Body of pancreas (tissue), 4 donors: ENCODE data around the gene RHBDF1. TPM values are rescaled to one million over a fixed set of nuclear protein-coding genes. Genes with fewer than 3 reads are reported as not detected.

ENCODE experiments used
- ATAC-seq: fragments of 150-250 bp; one replicate; pipeline ENCODE4 v1.9.1; 2016
- DNase-seq, 4 donors: peaks; one replicate each; pipeline ENCODE4 v3.0.0-alpha.2; 2019
- H3K27ac ChIP-seq, 4 donors: fragments of 200-600 bp; sonication (generic); 1 replicate in 3 of 4; 2 replicates in 1 of 4; pipeline versions ENCODE4 v1.5.1 to v1.6.1; 2016 to 2019; ENCODE audit warnings: mild to moderate bottlenecking in 1 of 4, mixed read lengths in 1 of 4, moderate library complexity in 1 of 4
- H3K27me3 ChIP-seq, 2 donors: fragments of 200-600 bp; sonication (generic); one replicate each; pipeline ENCODE4 v1.6.0; 2016; ENCODE audit warnings: mild to moderate bottlenecking in 1 of 2
- H3K36me3 ChIP-seq, 2 donors: fragments of 200-600 bp; sonication (generic); replicated peaks in 1 of 2; 2 replicates each; pipeline ENCODE4 v1.5.1; 2016; ENCODE audit warnings: low read depth in 2 of 2; ENCODE audit not compliant: insufficient read depth in 1 of 2
- H3K4me1 ChIP-seq: fragments of 200-600 bp; sonication (generic); one replicate; pipeline ENCODE4 v1.6.0; 2016
- H3K4me3 ChIP-seq, 2 donors: fragments of 200-600 bp; sonication (generic); 1 replicate in 1 of 2; 2 replicates in 1 of 2; pipeline ENCODE4 v1.5.1; 2016 to 2019
- H3K9me3 ChIP-seq, 3 donors: fragments of 200-600 bp; sonication (generic); 1 replicate in 2 of 3; 2 replicates in 1 of 3; pipeline ENCODE4 v1.5.1; 2016
- POLR2A ChIP-seq, 3 donors: fragments of 450-650 bp; IDR thresholded peaks; one replicate each; pipeline ENCODE4 v1.6.1; 2016; ENCODE audit warnings: antibody characterized with exemption in 3 of 3, mild to moderate bottlenecking in 2 of 3
- WGBS, 2 donors: methylation state at CpG; one replicate each; pipeline ENCODE4 v1.1.5; 2017; 5-methylcytosine and 5-hydroxymethylcytosine counted together
- intact Hi-C: fragments of 100-400 bp; cut with DNase I; formaldehyde crosslinking; loops from one replicate; pipeline ENCODE4 v1.15.1; 2023
- total RNA-seq, 2 donors: library from RNA; depleted of rRNA; stranded (reverse); fragments of >200 nt; gene quantifications; one replicate each; pipeline ENCODE4 v1.1.0, GENCODE V29; 2016
- TF ChIP-seq, protein P1 (sequence below), 7 experiments: fragments of 450-650 bp in 4 of 7; fragments of 200-600 bp in 3 of 7; sonication (generic) in 3 of 7; IDR thresholded peaks; one replicate each; pipeline ENCODE4 v1.5.1; 2016 to 2019; ENCODE audit warnings: antibody characterized with exemption in 7 of 7

Gene RHBDF1
- total RNA-seq, 2 donors from 2014 or later: 16.3 to 27.7 TPM

GRCh38 chr16:118857-119256 is 46.4 kb upstream of the RHBDF1 start:
- Histone ChIP-seq H3K27ac (no peak overlapping the region), H3K36me3 (no peaks in the 10 kb centered on the region), H3K27me3 (no peaks in the 10 kb centered on the region), H3K4me1 (no peaks in the 10 kb centered on the region), H3K4me3 (no peak overlapping the region), H3K9me3 (no peaks in the 10 kb centered on the region)
- DNase-seq (no peak), ATAC-seq (no peak)
- intact Hi-C loops: no loop called here
- 100% methylated on average over 1 to 2 of the region's 2 CpGs for WGBS, 2 donors
- TF ChIP-seq, protein P1, sequence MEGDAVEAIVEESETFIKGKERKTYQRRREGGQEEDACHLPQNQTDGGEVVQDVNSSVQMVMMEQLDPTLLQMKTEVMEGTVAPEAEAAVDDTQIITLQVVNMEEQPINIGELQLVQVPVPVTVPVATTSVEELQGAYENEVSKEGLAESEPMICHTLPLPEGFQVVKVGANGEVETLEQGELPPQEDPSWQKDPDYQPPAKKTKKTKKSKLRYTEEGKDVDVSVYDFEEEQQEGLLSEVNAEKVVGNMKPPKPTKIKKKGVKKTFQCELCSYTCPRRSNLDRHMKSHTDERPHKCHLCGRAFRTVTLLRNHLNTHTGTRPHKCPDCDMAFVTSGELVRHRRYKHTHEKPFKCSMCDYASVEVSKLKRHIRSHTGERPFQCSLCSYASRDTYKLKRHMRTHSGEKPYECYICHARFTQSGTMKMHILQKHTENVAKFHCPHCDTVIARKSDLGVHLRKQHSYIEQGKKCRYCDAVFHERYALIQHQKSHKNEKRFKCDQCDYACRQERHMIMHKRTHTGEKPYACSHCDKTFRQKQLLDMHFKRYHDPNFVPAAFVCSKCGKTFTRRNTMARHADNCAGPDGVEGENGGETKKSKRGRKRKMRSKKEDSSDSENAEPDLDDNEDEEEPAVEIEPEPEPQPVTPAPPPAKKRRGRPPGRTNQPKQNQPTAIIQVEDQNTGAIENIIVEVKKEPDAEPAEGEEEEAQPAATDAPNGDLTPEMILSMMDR (IDR thresholded peaks at IDR 0.05): no peak
- TF ChIP-seq POLR2A (IDR thresholded peaks at IDR 0.05): no peak

DNA sequence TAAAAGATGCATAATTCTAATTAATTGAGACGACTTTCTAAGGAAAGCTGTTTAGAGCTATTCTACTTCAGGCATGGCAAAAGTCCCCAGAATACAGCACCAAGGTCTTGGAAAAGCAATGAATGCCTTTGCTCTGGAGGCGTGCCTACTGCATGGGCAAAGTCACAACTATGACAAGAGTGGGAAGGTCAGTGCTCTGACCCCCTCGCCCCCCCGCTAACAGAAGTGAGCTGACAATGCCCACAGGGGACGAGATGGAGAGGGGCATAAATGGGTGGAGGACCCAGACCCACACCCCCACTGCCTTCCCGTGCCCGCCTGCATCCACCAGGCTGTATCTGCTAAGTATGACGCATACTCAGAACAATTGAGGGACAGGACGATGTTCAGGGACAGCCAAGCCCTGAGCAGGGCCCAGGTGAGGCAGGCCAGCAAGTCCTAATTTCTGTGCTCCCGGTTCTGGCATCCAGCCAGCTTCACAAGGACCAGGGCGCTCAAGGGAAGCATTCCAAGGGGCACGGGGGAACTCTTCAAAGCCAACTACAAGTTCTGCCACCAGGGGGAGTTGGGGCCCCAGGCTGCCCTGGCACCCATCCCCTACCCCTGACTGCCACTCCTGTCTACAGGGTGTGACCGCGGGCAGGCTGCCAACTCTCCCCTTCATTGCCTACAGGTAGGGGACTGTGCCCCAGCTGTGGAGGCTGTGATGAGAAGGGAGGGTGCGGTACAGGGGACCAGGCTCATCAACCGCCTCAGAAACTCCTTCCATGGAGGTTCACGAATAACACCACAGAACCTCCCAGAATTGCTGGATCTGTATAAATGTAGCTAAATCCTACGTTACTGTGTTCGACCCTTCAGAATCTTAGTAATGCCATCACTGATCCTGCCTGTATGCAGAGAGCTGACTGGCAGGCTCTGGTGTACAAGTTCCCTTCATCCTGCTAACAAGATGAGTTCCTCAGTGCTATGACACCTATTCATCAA is 45.2 kb upstream of the RHBDF1 start:
- intact Hi-C loops: no loop called here
- DNase-seq: peak; percentile 69 to 79 (median 74)
- Histone ChIP-seq H3K4me3 (no peak overlapping the region), H3K27ac (no peak overlapping the region), H3K36me3 (no peaks in the 10 kb centered on the region), H3K27me3 (no peaks in the 10 kb centered on the region), H3K4me1 (no peaks in the 10 kb centered on the region), H3K9me3 (no peaks in the 10 kb centered on the region)
- no peak for TF ChIP-seq POLR2A (IDR thresholded peaks at IDR 0.05)
- TF ChIP-seq, protein P1 (IDR thresholded peaks at IDR 0.05): peak; percentile 59 to 66 (median 59)
- peak; percentile 77 for ATAC-seq
- WGBS, 2 donors: 58 to 77% methylated on average over 10 to 19 of the region's 19 CpGs

GRCh38 chr16:116015-116414 is 43.6 kb upstream of the RHBDF1 start:
- no peak overlapping the region for H3K27ac ChIP-seq
- no peaks in the 10 kb centered on the region for H3K9me3 ChIP-seq
- WGBS, 2 donors: 73 to 77% methylated on average over 7 of the region's 7 CpGs
- ATAC-seq (no peak), DNase-seq (no peak)
- no peak overlapping the region for H3K4me3 ChIP-seq
- H3K27me3 ChIP-seq: no peaks in the 10 kb centered on the region
- intact Hi-C loops: no loop called here
- no peaks in the 10 kb centered on the region for H3K4me1 ChIP-seq
- peaks cover 0 to 2% of the 10 kb centered on the region in 2 donors for H3K36me3 ChIP-seq
- no peak for TF ChIP-seq POLR2A (IDR thresholded peaks at IDR 0.05)
- TF ChIP-seq, protein P1 (IDR thresholded peaks at IDR 0.05): no peak

GRCh38 chr16:114327-114726 is 41.9 kb upstream of the RHBDF1 start:
- TF ChIP-seq, protein P1 (IDR thresholded peaks at IDR 0.05): no peak
- TF ChIP-seq POLR2A (IDR thresholded peaks at IDR 0.05): no peak
- H3K36me3 ChIP-seq: peaks cover 0 to 4% of the 10 kb centered on the region in 2 donors
- DNase-seq (no peak), ATAC-seq (no peak)
- H3K27ac ChIP-seq: no peak overlapping the region
- no peak overlapping the region for H3K4me3 ChIP-seq
- intact Hi-C loops: no loop called here
- no peaks in the 10 kb centered on the region for H3K27me3 ChIP-seq
- 82 to 84% methylated on average over 2 of the region's 2 CpGs for WGBS, 2 donors
- H3K9me3 ChIP-seq: no peaks in the 10 kb centered on the region
- H3K4me1 ChIP-seq: no peaks in the 10 kb centered on the region
